ENCODE results near the gene AQP7. TPM values are rescaled to one million over a fixed set of nuclear protein-coding genes. Genes with fewer than 3 reads are reported as not detected.
"Not testable (repeated sequence)": the region's sequence is repeated elsewhere in the genome, so short reads cannot be mapped to it uniquely, and the experiment has no call there.

AQP7 gene
- total and polyA plus RNA-seq, 9 of the 15 experiments (the other 6 are each of a cell fraction or from before 2014, with no cell fraction given), result 0.04 to 0.53 (median 0.07) TPM; not detected in 4

- FAIRE-seq; H3K9me1 ChIP-seq (ENCODE audit: control insufficient read depth, insufficient read depth, low read length); H3K9ac ChIP-seq (ENCODE audit: insufficient read depth in 1 of 2, low read depth in 2 of 2, low read length in 2 of 2); H4K20me1 ChIP-seq (replicated peaks; ENCODE audit: control insufficient read depth, insufficient read depth, low read length); CTCF ChIA-PET (ENCODE audit: low intra/inter-chr PET ratio); DNase-seq (ENCODE audit: extremely low read depth in 1 of 4, low spot score in 3 of 4); BruUV-seq (replicated peaks); intact Hi-C loops (cut with micrococcal nuclease); POLR2A ChIA-PET; H3K27ac ChIP-seq (ENCODE audit: extremely low read depth, low read depth, low read length); H3K27me3 ChIP-seq (ENCODE audit: control insufficient read depth in 2 of 2, insufficient read depth in 2 of 2, low read length in 2 of 2); H3K4me3 ChIP-seq; H3K36me3 ChIP-seq (ENCODE audit: control insufficient read depth, insufficient read depth, low read length); in situ Hi-C loops (cut with MboI); H3K79me2 ChIP-seq (ENCODE audit: control insufficient read depth, insufficient read depth, low read length); ATAC-seq; H2AFZ ChIP-seq (ENCODE audit: low read depth, low read length); H3K9me3 ChIP-seq (replicated peaks; ENCODE audit: control insufficient read depth, insufficient read depth, low read depth, low read length); H3K4me2 ChIP-seq (ENCODE audit: insufficient read depth, low read length): not testable (repeated sequence)
- peaks cover 2 to 23% of the 10 kb centered on the region in 2 experiments; a peak in 3 of 5 replicates for H3K4me1 ChIP-seq (replicated peaks in 1 of 2; ENCODE audit: control insufficient read depth in 2 of 2, insufficient read depth in 2 of 2, low read length in 2 of 2)
- peak; percentile 61; the same call in 1 of the 2 replicates for TF ChIP-seq HMBOX1 (IDR thresholded peaks at IDR 0.05)
- 49% methylated on average over 4 of the region's 4 CpGs for WGBS (ENCODE audit: insufficient coverage, low coverage, missing lambda C conversion rate)
Observed at GRCh38 chr9:33399047-33399446, 3.3 kb downstream of the AQP7 start.

- H3K9ac ChIP-seq (ENCODE audit: insufficient read depth in 1 of 2, low read depth in 2 of 2, low read length in 2 of 2); H3K79me2 ChIP-seq (ENCODE audit: control insufficient read depth, insufficient read depth, low read length); POLR2A ChIA-PET; H3K27ac ChIP-seq (ENCODE audit: extremely low read depth, low read depth, low read length); H3K9me1 ChIP-seq (ENCODE audit: control insufficient read depth, insufficient read depth, low read length); DNase-seq (ENCODE audit: extremely low read depth in 1 of 4, low spot score in 3 of 4); H3K4me3 ChIP-seq; H3K27me3 ChIP-seq (ENCODE audit: control insufficient read depth in 2 of 2, insufficient read depth in 2 of 2, low read length in 2 of 2); ATAC-seq; in situ Hi-C loops (cut with MboI); H3K9me3 ChIP-seq (replicated peaks; ENCODE audit: control insufficient read depth, insufficient read depth, low read depth, low read length); H2AFZ ChIP-seq (ENCODE audit: low read depth, low read length); H4K20me1 ChIP-seq (replicated peaks; ENCODE audit: control insufficient read depth, insufficient read depth, low read length); FAIRE-seq; H3K4me2 ChIP-seq (ENCODE audit: insufficient read depth, low read length); intact Hi-C loops (cut with micrococcal nuclease); H3K36me3 ChIP-seq (ENCODE audit: control insufficient read depth, insufficient read depth, low read length); BruUV-seq (replicated peaks); CTCF ChIA-PET (ENCODE audit: low intra/inter-chr PET ratio): not testable (repeated sequence)
- H3K4me1 ChIP-seq (replicated peaks in 1 of 2; ENCODE audit: control insufficient read depth in 2 of 2, insufficient read depth in 2 of 2, low read length in 2 of 2), result peaks cover 0 to 17% of the 10 kb centered on the region in 2 experiments; a peak in 3 of 5 replicates
- 0% methylated on average over 2 of the region's 4 CpGs for WGBS (ENCODE audit: insufficient coverage, low coverage, missing lambda C conversion rate)
Observed at GRCh38 chr9:33397801-33398200, 4.6 kb downstream of the AQP7 start.
